Breast epithelium (tissue), 4 donors: ENCODE measurements around the gene GAS7. TPM values are rescaled to one million over a fixed set of nuclear protein-coding genes. Genes with fewer than 3 reads are reported as not detected.
A peak's percentile ranks its signal among the peaks of the same experiment; 100 is the strongest.

Source experiments
- DNase-seq, 2 donors: peaks; one replicate each; pipeline ENCODE4 v3.0.0-alpha.2; 2019; ENCODE audit warnings: low spot score in 2 of 2
- H3K27ac ChIP-seq, 2 donors: fragments of 200-600 bp; sonication (generic) in 1 of 2; one replicate each; pipeline ENCODE4 v1.5.1; 2016 to 2019; ENCODE audit warnings: mild to moderate bottlenecking in 1 of 2
- H3K27me3 ChIP-seq, 2 donors: fragments of 200-600 bp; sonication (generic) in 1 of 2; one replicate each; pipeline versions ENCODE4 v1.5.1 to v1.6.0; 2017 to 2019; ENCODE audit warnings: control low read depth in 1 of 2, mild to moderate bottlenecking in 1 of 2
- H3K36me3 ChIP-seq: fragments of 200-600 bp; one replicate; pipeline ENCODE4 v1.5.1; 2019
- H3K4me1 ChIP-seq, 2 donors: fragments of 200-600 bp; sonication (generic); one replicate each; pipeline ENCODE4 v1.5.1; 2016 to 2019; ENCODE audit warnings: control low read depth in 1 of 2
- H3K4me3 ChIP-seq, 3 donors: fragments of 200-600 bp; sonication (generic); 1 replicate in 2 of 3; 2 replicates in 1 of 3; pipeline ENCODE4 v1.5.1; 2016 to 2019; ENCODE audit warnings: mild to moderate bottlenecking in 3 of 3, moderate library complexity in 2 of 3
- H3K9me3 ChIP-seq, 2 donors: fragments of 200-600 bp; sonication (generic) in 1 of 2; one replicate each; pipeline ENCODE4 v1.5.1; 2016 to 2019; ENCODE audit warnings: control low read depth in 1 of 2
- POLR2A ChIP-seq: fragments of 450-650 bp; IDR thresholded peaks from one replicate; pipeline ENCODE4 v1.6.1; 2016; ENCODE audit warnings: antibody characterized with exemption, mild to moderate bottlenecking, moderate library complexity
- POLR2AphosphoS5 ChIP-seq, 3 donors: sonication (generic); formaldehyde crosslinking; IDR thresholded peaks; one replicate each; pipeline ENCODE4 v1.6.1; 2017; ENCODE audit warnings: antibody characterized with exemption in 3 of 3
- intact Hi-C: fragments of 100-400 bp; cut with DNase I; formaldehyde crosslinking; loops from one replicate; pipeline ENCODE4 v1.15.1; 2023; ENCODE audit warnings: low total_unique reads
- total RNA-seq, 3 donors: library from RNA; depleted of rRNA; stranded (reverse); fragments of >200 nt; gene quantifications; one replicate each; pipeline ENCODE4 v1.1.0, GENCODE V29; 2016
- TF ChIP-seq, protein P1 (sequence below), 3 donors: fragments of 450-650 bp; IDR thresholded peaks; one replicate each; pipeline ENCODE4 v1.5.1; 2016 to 2017; ENCODE audit warnings: antibody characterized with exemption in 3 of 3, mild to moderate bottlenecking in 3 of 3, moderate library complexity in 3 of 3

Gene GAS7
- total RNA-seq, 3 donors from 2014 or later, result 21.8 to 62.2 (median 33.4) TPM

DNA sequence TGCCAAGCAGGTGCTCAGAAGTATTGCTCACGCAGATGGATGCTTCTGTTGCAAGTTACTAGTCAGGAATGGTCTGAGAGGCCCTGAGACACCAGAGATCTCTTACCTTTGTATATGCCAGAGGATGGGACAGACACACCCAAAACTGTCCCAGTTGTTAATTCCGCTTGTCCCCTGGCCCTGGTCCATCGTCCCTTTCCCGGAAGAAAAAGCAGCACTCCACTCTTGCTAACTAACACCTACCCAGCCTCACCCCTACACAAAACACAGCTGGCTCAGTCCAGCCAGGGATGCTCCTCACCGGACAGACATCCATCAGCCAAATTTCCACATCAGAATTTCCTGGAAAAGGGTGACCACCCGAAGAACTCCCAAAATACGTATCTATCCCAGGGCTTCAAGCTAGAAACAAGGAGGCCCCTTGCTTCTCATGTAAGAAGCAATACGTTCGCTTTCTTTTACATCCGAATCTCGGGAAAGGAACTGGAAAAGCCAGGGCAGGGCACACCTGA lies 2.0 kb downstream of the GAS7 start:
- TF ChIP-seq POLR2AphosphoS5 (IDR thresholded peaks at IDR 0.05), result no peak
- H3K36me3 ChIP-seq, result no peaks in the 10 kb centered on the region
- H3K4me1 ChIP-seq, result peaks cover 0 to 4% of the 10 kb centered on the region in 2 donors
- DNase-seq, result no peak
- peak overlapping the region in 1 of 2 donors; percentile 77 for H3K27ac ChIP-seq
- H3K4me3 ChIP-seq, result peak overlapping the region; percentile 70 to 85 (median 81)
- no peaks in the 10 kb centered on the region for H3K27me3 ChIP-seq
- H3K9me3 ChIP-seq, result peaks cover 15 to 21% of the 10 kb centered on the region in 2 donors
- intact Hi-C loops, result no loop called here

DNA sequence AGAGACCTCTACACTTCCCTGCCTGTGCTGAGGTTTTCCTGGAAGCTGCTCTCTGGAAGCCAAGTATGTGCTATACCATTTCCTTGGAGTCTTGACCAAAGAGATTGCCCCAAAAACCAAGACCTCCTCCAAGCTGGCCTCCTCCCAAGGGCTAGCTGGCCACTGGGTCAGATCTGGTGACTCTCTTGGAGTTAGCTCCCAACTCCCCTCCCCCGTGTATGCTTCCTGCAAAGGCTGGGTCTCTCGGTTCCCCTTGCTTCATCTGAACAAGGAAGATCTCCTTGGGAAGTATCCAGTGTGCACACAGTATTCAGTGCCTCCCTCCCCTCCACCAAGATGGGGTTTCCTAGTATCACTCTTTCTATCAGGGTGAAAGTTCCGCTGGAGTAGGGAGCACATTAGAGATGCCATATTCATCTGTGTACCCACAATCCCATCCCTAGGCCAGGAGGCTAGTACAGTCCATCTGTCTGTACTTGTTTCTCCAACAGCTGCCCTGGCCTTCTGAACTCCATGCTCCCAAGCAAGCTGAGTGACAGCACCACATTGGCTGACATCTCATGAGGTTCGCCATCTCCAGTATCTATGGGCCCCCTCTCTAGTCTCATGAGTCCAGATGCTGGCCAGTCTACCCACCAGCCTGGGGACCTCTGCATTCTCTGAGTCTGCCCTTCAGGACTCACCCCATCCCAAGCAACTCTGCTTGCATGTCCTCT lies 3.2 kb downstream of the GAS7 start:
- Histone ChIP-seq H3K4me1 (peaks cover 0 to 4% of the 10 kb centered on the region in 2 donors), H3K27me3 (no peaks in the 10 kb centered on the region), H3K9me3 (peaks cover 15 to 21% of the 10 kb centered on the region in 2 donors), H3K4me3 (no peak overlapping the region), H3K27ac (peak overlapping the region in 1 of 2 donors; percentile 52), H3K36me3 (no peaks in the 10 kb centered on the region)
- TF ChIP-seq POLR2AphosphoS5 (IDR thresholded peaks at IDR 0.05), result no peak
- TF ChIP-seq POLR2A, result no peak
- TF ChIP-seq, protein P1, sequence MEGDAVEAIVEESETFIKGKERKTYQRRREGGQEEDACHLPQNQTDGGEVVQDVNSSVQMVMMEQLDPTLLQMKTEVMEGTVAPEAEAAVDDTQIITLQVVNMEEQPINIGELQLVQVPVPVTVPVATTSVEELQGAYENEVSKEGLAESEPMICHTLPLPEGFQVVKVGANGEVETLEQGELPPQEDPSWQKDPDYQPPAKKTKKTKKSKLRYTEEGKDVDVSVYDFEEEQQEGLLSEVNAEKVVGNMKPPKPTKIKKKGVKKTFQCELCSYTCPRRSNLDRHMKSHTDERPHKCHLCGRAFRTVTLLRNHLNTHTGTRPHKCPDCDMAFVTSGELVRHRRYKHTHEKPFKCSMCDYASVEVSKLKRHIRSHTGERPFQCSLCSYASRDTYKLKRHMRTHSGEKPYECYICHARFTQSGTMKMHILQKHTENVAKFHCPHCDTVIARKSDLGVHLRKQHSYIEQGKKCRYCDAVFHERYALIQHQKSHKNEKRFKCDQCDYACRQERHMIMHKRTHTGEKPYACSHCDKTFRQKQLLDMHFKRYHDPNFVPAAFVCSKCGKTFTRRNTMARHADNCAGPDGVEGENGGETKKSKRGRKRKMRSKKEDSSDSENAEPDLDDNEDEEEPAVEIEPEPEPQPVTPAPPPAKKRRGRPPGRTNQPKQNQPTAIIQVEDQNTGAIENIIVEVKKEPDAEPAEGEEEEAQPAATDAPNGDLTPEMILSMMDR (IDR thresholded peaks at IDR 0.05), result no peak
- intact Hi-C loops, result no loop called here
- no peak for DNase-seq

DNA sequence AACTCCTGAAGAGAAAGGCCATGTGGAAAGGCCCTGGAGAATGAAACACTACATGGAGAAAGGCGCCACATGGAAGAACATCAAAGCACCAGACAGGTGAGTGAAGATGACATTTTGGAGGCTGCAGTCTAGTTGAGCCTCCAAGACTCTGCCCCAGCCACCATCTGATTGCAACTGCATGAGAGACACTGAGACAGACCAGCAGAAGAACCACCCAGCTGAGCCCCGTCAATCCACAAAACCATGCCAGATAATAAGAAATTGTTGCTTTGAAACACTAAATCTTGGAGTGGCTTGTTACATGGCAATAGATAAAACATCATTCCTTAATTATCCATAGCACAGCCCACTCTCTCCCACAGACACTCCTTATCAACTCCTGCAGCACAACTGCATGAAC lies 4.8 kb downstream of the GAS7 start:
- no peaks in the 10 kb centered on the region for H3K27me3 ChIP-seq
- intact Hi-C loops, result no loop called here
- peaks cover 15 to 21% of the 10 kb centered on the region in 2 donors for H3K9me3 ChIP-seq
- DNase-seq, result no peak
- no peaks in the 10 kb centered on the region for H3K36me3 ChIP-seq
- no peak overlapping the region for H3K27ac ChIP-seq
- TF ChIP-seq POLR2AphosphoS5 (IDR thresholded peaks at IDR 0.05) (no peak), POLR2A (no peak)
- TF ChIP-seq, protein P1 (IDR thresholded peaks at IDR 0.05), result no peak
- no peaks in the 10 kb centered on the region for H3K4me1 ChIP-seq
- no peak overlapping the region for H3K4me3 ChIP-seq

DNA sequence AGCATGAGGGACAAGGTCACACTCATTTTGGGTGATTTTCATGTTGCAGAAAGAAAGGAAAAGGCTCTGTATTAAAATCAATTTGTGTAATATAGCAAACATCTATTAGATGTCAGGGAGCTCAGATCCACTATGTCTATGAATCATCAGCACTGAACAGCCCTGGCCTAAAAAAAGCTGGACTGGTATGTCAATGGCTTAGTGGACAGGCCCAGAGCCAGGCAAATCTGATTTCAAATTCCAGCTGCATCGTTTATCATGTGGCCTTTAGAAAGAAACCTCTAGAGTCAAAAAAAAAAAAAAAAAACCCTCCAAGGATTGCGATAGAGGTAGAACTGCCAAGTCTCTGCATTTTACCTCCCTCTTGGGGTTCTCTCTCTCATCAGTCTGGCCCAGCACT lies 5.4 kb downstream of the GAS7 start:
- Histone ChIP-seq H3K9me3 (peaks cover 15 to 21% of the 10 kb centered on the region in 2 donors), H3K36me3 (no peaks in the 10 kb centered on the region), H3K27ac (no peak overlapping the region), H3K27me3 (no peaks in the 10 kb centered on the region), H3K4me3 (no peak overlapping the region), H3K4me1 (no peaks in the 10 kb centered on the region)
- no peak for TF ChIP-seq POLR2AphosphoS5 (IDR thresholded peaks at IDR 0.05)
- TF ChIP-seq, protein P1 (IDR thresholded peaks at IDR 0.05), result no peak
- no peak for TF ChIP-seq POLR2A
- DNase-seq, result no peak
- intact Hi-C loops, result no loop called here

- H3K4me1 ChIP-seq, result no peaks in the 10 kb centered on the region
- H3K36me3 ChIP-seq, result no peaks in the 10 kb centered on the region
- H3K27me3 ChIP-seq, result no peaks in the 10 kb centered on the region
- TF ChIP-seq POLR2AphosphoS5 (IDR thresholded peaks at IDR 0.05), result no peak
- TF ChIP-seq, protein P1 (IDR thresholded peaks at IDR 0.05), result no peak
- no peak for TF ChIP-seq POLR2A
- intact Hi-C loops, result no loop called here
- H3K9me3 ChIP-seq, result peaks cover 15 to 21% of the 10 kb centered on the region in 2 donors
- no peak for DNase-seq
- no peak overlapping the region for H3K4me3 ChIP-seq
- H3K27ac ChIP-seq, result peak overlapping the region in 1 of 2 donors; percentile 1
These were observed 5.9 kb downstream of the GAS7 start for GRCh38 chr17:10192461-10192860.
